HG03354 (cell line): Measurements from ENCODE around the gene ROR1.

Source experiments
- ATAC-seq: cut with Tn5 transposase; IDR thresholded peaks from one replicate; pipeline ENCODE4 v1.9.1; 2021; ENCODE audit warnings: mild to moderate bottlenecking; ENCODE audit not compliant: unreplicated experiment, poor library complexity, severe bottlenecking

The ROR1 gene

GRCh38 chr1:64172458-64172983 is 398.7 kb downstream of the ROR1 start:
- no peak for ATAC-seq

- no peak for ATAC-seq
These were observed 399.6 kb downstream of the ROR1 start for GRCh38 chr1:64173336-64173940.

- ATAC-seq, result no peak
These were observed 401.8 kb downstream of the ROR1 start for GRCh38 chr1:64175639-64176038.

DNA sequence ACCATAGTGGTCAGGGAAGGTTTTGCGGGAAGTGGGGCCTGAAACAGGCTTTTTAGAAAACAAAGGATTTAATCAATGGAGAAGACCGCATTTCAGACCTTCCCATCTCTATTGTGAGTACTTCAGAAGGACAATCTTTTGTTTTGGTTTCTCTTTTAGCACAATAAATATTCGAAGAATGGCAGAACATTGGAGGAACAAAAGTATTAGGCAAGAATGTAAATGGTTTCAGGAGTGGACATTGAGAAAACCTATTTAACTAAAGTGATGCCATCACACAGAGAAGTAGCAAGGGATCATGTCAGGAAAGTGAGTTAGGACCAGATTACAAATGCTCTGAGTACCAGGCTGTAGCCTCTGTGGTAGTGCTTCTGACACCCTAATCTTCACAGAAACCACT is 402.8 kb downstream of the ROR1 start:
- ATAC-seq, result no peak

DNA sequence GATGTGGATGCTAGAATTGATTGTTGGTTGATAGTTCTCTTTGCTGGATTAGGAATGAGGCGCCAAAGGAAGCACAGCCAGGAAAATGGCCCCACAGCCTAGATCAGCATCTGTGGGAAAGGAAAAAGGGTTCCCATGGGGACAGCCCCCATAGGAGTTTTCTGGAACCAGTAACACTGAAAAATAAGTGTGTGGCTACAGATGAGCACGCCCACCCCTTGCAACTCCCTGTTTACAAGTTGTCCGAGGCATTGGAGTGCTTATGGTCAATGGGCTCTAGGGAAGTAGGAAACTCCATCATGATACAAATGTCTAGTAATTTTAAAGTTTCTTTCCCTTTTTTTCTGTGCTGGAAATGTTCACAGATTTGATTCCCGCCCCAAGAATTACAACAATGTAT is 405.8 kb downstream of the ROR1 start:
- no peak for ATAC-seq

- ATAC-seq, result no peak
These were observed 408.4 kb downstream of the ROR1 start for GRCh38 chr1:64182207-64182606.

- no peak for ATAC-seq
These were observed 409.7 kb downstream of the ROR1 start for GRCh38 chr1:64183395-64184002.

DNA sequence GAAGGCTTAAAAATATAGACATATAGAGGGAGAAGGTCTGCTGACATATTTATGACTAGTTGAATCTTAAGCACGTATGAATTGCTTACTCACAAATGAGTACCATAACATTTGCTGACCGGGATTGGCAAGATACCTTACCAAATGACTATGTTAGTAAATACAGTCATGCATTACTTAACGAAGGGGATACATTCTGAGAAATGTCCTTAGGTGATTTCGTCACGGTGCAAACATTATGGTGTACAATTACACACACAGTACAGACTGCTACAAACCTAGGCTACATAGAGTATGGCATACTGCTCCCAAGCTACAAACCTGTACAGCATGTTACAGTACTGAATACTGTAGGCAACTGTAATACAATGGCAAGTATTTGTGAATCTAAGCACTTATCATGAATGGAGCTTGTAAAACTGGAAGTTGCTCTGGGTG is 410.2 kb downstream of the ROR1 start:
- no peak for ATAC-seq

- ATAC-seq, result no peak
These were observed 412.5 kb downstream of the ROR1 start for GRCh38 chr1:64186138-64186897.

DNA sequence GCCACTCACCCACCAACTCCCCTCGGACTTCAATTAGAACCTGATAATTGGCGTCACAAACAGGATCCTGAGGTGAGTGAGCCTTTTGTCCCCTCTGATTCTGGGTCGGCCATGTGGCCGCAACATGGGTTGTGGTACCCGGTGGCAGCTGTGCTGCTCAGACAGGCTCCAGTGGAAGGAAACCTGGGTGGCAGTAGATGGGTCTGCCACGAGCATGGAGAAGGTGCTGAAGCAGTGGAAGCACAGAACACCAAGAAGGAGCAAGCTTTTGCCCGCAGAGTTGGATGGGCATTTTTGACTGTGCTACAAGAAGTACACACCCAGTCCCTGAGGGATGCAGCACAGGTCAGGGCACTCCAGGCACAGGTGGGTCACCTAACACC is 413.1 kb downstream of the ROR1 start:
- no peak for ATAC-seq

DNA sequence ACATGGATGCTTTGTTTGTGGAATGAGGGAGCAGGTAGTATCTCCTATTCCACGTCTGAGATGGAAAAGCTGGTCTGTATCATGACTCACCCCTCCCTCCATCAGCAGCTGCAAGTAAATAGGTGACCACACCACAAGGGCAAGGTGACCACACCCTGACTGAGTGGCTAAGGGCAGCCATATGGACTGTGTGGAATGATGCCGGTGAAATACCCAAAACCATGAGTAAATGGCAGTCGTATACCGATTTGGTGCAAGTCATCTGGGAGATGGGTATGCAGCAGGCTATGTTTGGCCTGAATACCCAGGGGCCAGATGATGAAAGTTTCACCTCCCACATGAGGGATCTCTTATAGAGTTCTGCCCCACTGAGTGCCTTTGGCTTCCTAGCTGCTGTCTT is 413.8 kb downstream of the ROR1 start:
- ATAC-seq, result no peak

DNA sequence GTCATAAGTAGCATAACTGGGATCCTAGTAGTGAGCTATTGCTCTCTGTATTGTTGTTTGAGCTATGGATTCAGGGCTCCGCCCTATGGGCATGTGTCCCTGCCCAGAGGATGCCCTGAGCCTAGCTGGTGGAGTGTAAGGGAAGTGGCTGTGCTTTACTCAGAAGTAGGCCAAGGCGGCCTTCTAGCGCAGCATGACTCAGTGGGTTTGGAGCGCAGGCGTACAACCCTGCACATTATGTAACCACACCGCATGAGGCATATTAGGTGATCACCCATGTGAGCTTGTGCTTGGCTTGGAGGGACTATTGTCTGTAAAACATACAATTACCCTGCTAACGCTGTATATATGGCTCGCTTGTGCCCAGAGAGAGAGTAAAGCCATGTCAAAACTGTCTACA is 418.5 kb downstream of the ROR1 start:
- ATAC-seq, result no peak

GRCh38 chr1:64194168-64195080 is 420.6 kb downstream of the ROR1 start:
- no peak for ATAC-seq

GRCh38 chr1:64195081-64195395 is 421.2 kb downstream of the ROR1 start:
- no peak for ATAC-seq

GRCh38 chr1:64196074-64196870 is 422.5 kb downstream of the ROR1 start:
- ATAC-seq, result no peak

GRCh38 chr1:64197076-64197475 is 423.3 kb downstream of the ROR1 start:
- no peak for ATAC-seq

DNA sequence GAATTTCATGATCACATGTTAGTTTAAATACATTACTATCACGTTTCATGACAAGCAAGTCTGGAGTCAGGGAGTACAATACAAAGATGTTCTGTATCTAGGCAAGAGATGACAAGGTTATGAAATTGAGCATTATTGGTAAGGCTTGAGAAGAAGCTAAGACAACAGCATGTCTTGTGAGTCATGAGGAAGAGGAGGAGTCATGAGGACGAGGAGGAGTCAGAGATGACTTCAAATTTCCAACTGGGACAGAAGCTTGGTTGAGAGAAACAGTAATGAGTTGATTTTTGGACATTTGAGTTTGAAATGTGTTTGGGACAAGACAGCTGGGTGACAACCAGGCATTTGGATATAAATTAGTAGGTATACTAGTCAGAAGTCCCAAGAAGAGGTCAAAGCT is 425.3 kb downstream of the ROR1 start:
- no peak for ATAC-seq

GRCh38 chr1:64200064-64200463 is 426.2 kb downstream of the ROR1 start:
- ATAC-seq, result no peak

- no peak for ATAC-seq
These were observed 429.6 kb downstream of the ROR1 start, which contains the start of gene UBE2U for GRCh38 chr1:64203420-64203819. Gene UBE2U (plus strand): TSS chr1:64203623. CDS start chr1:64204051, 428 bp downstream.
